ENCODE data around the gene DENND6B. TPM values are rescaled to one million over a fixed set of nuclear protein-coding genes. Genes with fewer than 3 reads are reported as not detected.

DENND6B gene
- total and polyA plus RNA-seq, 2 of the 13 experiments (the other 11 are each of a cell fraction or from before 2014, with no cell fraction given): 0.95 to 3.8 TPM

GRCh38 chr22:50326956-50327710 is at the start of gene DENND6B (continued):
- peak; percentile 68; the same call in 1 of the 2 replicates for TF ChIP-seq TEF (CRISPR knock-in tag; IDR thresholded peaks at IDR 0.05)
- TF ChIP-seq ZFY (CRISPR knock-in tag; IDR thresholded peaks at IDR 0.05): peak; percentile 99
- no peak for TF ChIP-seq MBNL3 (CRISPR knock-in tag; conservative IDR thresholded peaks at IDR 0.05)
- peak; percentile 18; the same call in 1 of the 2 replicates for TF ChIP-seq REPIN1 (CRISPR knock-in tag; IDR thresholded peaks at IDR 0.05; ENCODE audit: borderline replicate concordance, low read depth)
- TF ChIP-seq ZNF296 (CRISPR knock-in tag; conservative IDR thresholded peaks at IDR 0.05): no peak
- no peak for TF ChIP-seq ZNF24 (IDR thresholded peaks at IDR 0.05)
- TF ChIP-seq ZKSCAN8 (CRISPR knock-in tag; IDR thresholded peaks at IDR 0.05; ENCODE audit: borderline replicate concordance): no peak
- TF ChIP-seq ZNF512 (CRISPR knock-in tag; IDR thresholded peaks at IDR 0.05): no peak
- peak; percentile 95 for TF ChIP-seq ZNF687 (CRISPR knock-in tag; IDR thresholded peaks at IDR 0.05)
- peak; percentile 24 for TF ChIP-seq RARA (CRISPR knock-in tag; IDR thresholded peaks at IDR 0.05)
- no peak for TF ChIP-seq ZNF326 (CRISPR knock-in tag; IDR thresholded peaks at IDR 0.05; ENCODE audit: borderline replicate concordance)
- peak; percentile 68; the same call in 1 of the 2 replicates for TF ChIP-seq ZNF740 (CRISPR knock-in tag; IDR thresholded peaks at IDR 0.05)

All from HepG2 (cell line).